ENCODE results near the gene MAP10.

Gene MAP10

GRCh38 chr1:232797856-232798510 lies 7.2 kb upstream of the MAP10 start:
- no peak for DNase-seq (ENCODE audit: low spot score)

GRCh38 chr1:232798920-232799319 lies 6.3 kb upstream of the MAP10 start:
- no peak for DNase-seq (ENCODE audit: low spot score)

- no peak for DNase-seq (ENCODE audit: low spot score)
These were observed 932 bp downstream of the MAP10 start for GRCh38 chr1:232806186-232806510.

- DNase-seq (ENCODE audit: low spot score), result no peak
These were observed 5.6 kb downstream of the MAP10 start for GRCh38 chr1:232810856-232811255.

- DNase-seq (ENCODE audit: low spot score), result no peak
These were observed 7.3 kb downstream of the MAP10 start for GRCh38 chr1:232812560-232812959.

GRCh38 chr1:232813097-232813496 lies 7.9 kb downstream of the MAP10 start:
- DNase-seq (ENCODE audit: low spot score), result no peak

GRCh38 chr1:232813760-232814159 lies 8.5 kb downstream of the MAP10 start:
- DNase-seq (ENCODE audit: low spot score), result no peak

GRCh38 chr1:232816324-232816723 lies 11.1 kb downstream of the MAP10 start:
- no peak for DNase-seq (ENCODE audit: low spot score)

GRCh38 chr1:232818040-232818439 lies 12.8 kb downstream of the MAP10 start:
- no peak for DNase-seq (ENCODE audit: low spot score)

- no peak for DNase-seq (ENCODE audit: low spot score)
These were observed 15.2 kb downstream of the MAP10 start for GRCh38 chr1:232820431-232820830.

- DNase-seq (ENCODE audit: low spot score), result no peak
These were observed 17.3 kb downstream of the MAP10 start for GRCh38 chr1:232822530-232822929.

GRCh38 chr1:232826318-232826717 lies 21.1 kb downstream of the MAP10 start:
- no peak for DNase-seq (ENCODE audit: low spot score)

- no peak for DNase-seq (ENCODE audit: low spot score)
These were observed 25.4 kb downstream of the MAP10 start for GRCh38 chr1:232830661-232831060.

GRCh38 chr1:232831895-232832294 lies 26.7 kb downstream of the MAP10 start:
- DNase-seq (ENCODE audit: low spot score), result no peak

- no peak for DNase-seq (ENCODE audit: low spot score)
These were observed 28.9 kb downstream of the MAP10 start for GRCh38 chr1:232834066-232834465.

GRCh38 chr1:232835166-232835565 lies 29.9 kb downstream of the MAP10 start:
- DNase-seq (ENCODE audit: low spot score), result no peak

- DNase-seq (ENCODE audit: low spot score), result no peak
These were observed 31.9 kb downstream of the MAP10 start for GRCh38 chr1:232837087-232837486.

- DNase-seq (ENCODE audit: low spot score), result no peak
These were observed 36.8 kb downstream of the MAP10 start for GRCh38 chr1:232841823-232842565.

- no peak for DNase-seq (ENCODE audit: low spot score)
These were observed 39.6 kb downstream of the MAP10 start for GRCh38 chr1:232844791-232845190.

GRCh38 chr1:232845406-232845955 lies 40.3 kb downstream of the MAP10 start:
- no peak for DNase-seq (ENCODE audit: low spot score)

- DNase-seq (ENCODE audit: low spot score), result no peak
These were observed 46.3 kb downstream of the MAP10 start for GRCh38 chr1:232851532-232851931.

- DNase-seq (ENCODE audit: low spot score), result peak; percentile 78
These were observed 49.0 kb downstream of the MAP10 start for GRCh38 chr1:232853994-232854797.

GRCh38 chr1:232854798-232855159 lies 49.6 kb downstream of the MAP10 start:
- no peak for DNase-seq (ENCODE audit: low spot score)

Measured in AG08395 (cell line).